HCT116 (cell line): ENCODE data around the gene TAF1C. TPM values are rescaled to one million over a fixed set of nuclear protein-coding genes. Genes with fewer than 3 reads are reported as not detected.

Experiments used
- ATAC-seq: fragments of 200-7000 bp; cut with Tn5 transposase; 2 replicates; pipeline ENCODE4 v1.9.1; 2020; ENCODE audit warnings: mild to moderate bottlenecking, moderate library complexity
- BruUV-seq: library from RNA; stranded (reverse); fragments of 400-500 nt; replicated peaks from 2 replicates; lab custom pipeline; 2021; lab: Mats Ljungman, UMichigan
- CTCF ChIA-PET: fragments of 300-600 bp; sonication (Branson Sonifier 250); formaldehyde crosslinking; loops from one replicate; lab custom pipeline; 2021; ENCODE audit warnings: antibody characterized with exemption; lab: Charles Lee
- POLR2A ChIA-PET: fragments of 300-600, 350-600 bp; sonication (Branson Sonifier 250); formaldehyde crosslinking; loops from one replicate; lab custom pipeline; 2021; ENCODE audit warnings: antibody characterized with exemption; lab: Charles Lee
- RAD21 ChIA-PET, 2 experiments: fragments of 300-600 bp; sonication (Branson Sonifier 250); formaldehyde crosslinking; loops; one replicate each; lab custom pipeline; 2023; ENCODE audit warnings: low total read pairs in 2 of 2; ENCODE audit not compliant: uncharacterized antibody in 2 of 2, unreplicated experiment in 2 of 2, low non-redundant PET in 1 of 2; lab: Charles Lee
- DNase-seq: peaks from one replicate; pipeline ENCODE4 v3.0.0-alpha.2; 2010; ENCODE audit warnings: low read depth, low spot score
- H2AFZ ChIP-seq: fragments of 200-600 bp; shearing (Covaris generic), sonication (generic); 2 replicates; pipeline ENCODE4 v1.6.1; 2017; ENCODE audit warnings: low read depth, mixed run types, mixed read lengths, antibody characterized with exemption, low read length; ENCODE audit not compliant: poor library complexity, severe bottlenecking
- H3K27ac ChIP-seq: 2 replicates; pipeline ENCODE4 v1.5.1; 2012; ENCODE audit warnings: low read depth, low read length
- H3K27me3 ChIP-seq: fragments of 200-600 bp; sonication (generic); 2 replicates; pipeline ENCODE4 v1.6.1; 2016; ENCODE audit warnings: mixed run types, low read length, mixed read lengths; ENCODE audit not compliant: insufficient read depth
- H3K36me3 ChIP-seq, 2 experiments: fragments of 200-500 bp in 1 of 2; fragments of 200-600 bp in 1 of 2; sonication (Bioruptor generic) in 1 of 2; sonication (generic) in 1 of 2; 2 replicates each; pipeline versions ENCODE4 v1.5.1 to v1.6.1; 2014 to 2016; ENCODE audit warnings: low read length in 2 of 2, inconsistent platforms in 1 of 2, mixed read lengths in 1 of 2, mixed run types in 1 of 2; ENCODE audit not compliant: insufficient read depth in 2 of 2, control insufficient read depth in 1 of 2
- H3K4me1 ChIP-seq, 2 experiments: fragments of 200-600 bp in 1 of 2; sonication (generic) in 1 of 2; 2 replicates each; pipeline versions ENCODE4 v1.5.1 to v1.6.1; 2012 to 2017; ENCODE audit warnings: low read length in 2 of 2, inconsistent platforms in 1 of 2, mild to moderate bottlenecking in 1 of 2, mixed read lengths in 1 of 2, mixed run types in 1 of 2, moderate library complexity in 1 of 2; ENCODE audit not compliant: insufficient read depth in 2 of 2, control insufficient read depth in 1 of 2
- H3K4me2 ChIP-seq: fragments of 200-600 bp; sonication (generic); 2 replicates; pipeline ENCODE4 v1.6.1; 2017; ENCODE audit warnings: mixed run types, low read length, mixed read lengths
- H3K4me3 ChIP-seq, 2 experiments: fragments of 200-600 bp in 1 of 2; sonication (generic) in 1 of 2; replicated peaks in 1 of 2; 2 replicates each; pipeline ENCODE4 v1.5.1; 2011 to 2016; ENCODE audit warnings: low read length in 2 of 2, control low read depth in 1 of 2, low read depth in 1 of 2, mild to moderate bottlenecking in 1 of 2, mixed read lengths in 1 of 2, mixed run types in 1 of 2
- H3K79me2 ChIP-seq: fragments of 200-600 bp; sonication (generic); 2 replicates; pipeline ENCODE4 v1.6.1; 2017; ENCODE audit warnings: mild to moderate bottlenecking, mixed run types, low read length, moderate library complexity, mixed read lengths; ENCODE audit not compliant: insufficient read depth
- H3K9ac ChIP-seq: fragments of 200-600 bp; sonication (generic); 2 replicates; pipeline ENCODE4 v1.6.1; 2016; ENCODE audit warnings: low read length, mixed read lengths
- H3K9me2 ChIP-seq: fragments of 200-600 bp; sonication (generic), shearing (Covaris generic); 2 replicates; pipeline ENCODE4 v1.6.1; 2017; ENCODE audit warnings: mixed run types, mild to moderate bottlenecking, moderate library complexity; ENCODE audit not compliant: insufficient read depth
- H3K9me3 ChIP-seq, 2 experiments: fragments of 200-500 bp in 1 of 2; fragments of 200-600 bp in 1 of 2; sonication (Bioruptor generic) in 1 of 2; sonication (generic) in 1 of 2; 2 replicates each; pipeline ENCODE4 v1.6.1; 2014 to 2017; ENCODE audit warnings: low read length in 2 of 2, mixed read lengths in 2 of 2, inconsistent platforms in 1 of 2, low read depth in 1 of 2, mild to moderate bottlenecking in 1 of 2, mixed run types in 1 of 2, moderate library complexity in 1 of 2; ENCODE audit not compliant: control insufficient read depth in 1 of 2, insufficient read depth in 1 of 2
- H4K20me1 ChIP-seq: fragments of 200-600 bp; sonication (generic), shearing (Covaris generic); 2 replicates; pipeline ENCODE4 v1.6.1; 2017; ENCODE audit warnings: mixed run types, mild to moderate bottlenecking, moderate library complexity; ENCODE audit not compliant: insufficient read depth
- CEBPB ChIP-seq: IDR thresholded peaks from 2 replicates; pipeline ENCODE4 v1.6.1; 2012; ENCODE audit warnings: low read depth
- ELF1 ChIP-seq: IDR thresholded peaks from 2 replicates; pipeline ENCODE4 v1.6.1; 2012; ENCODE audit warnings: low read depth, borderline replicate concordance
- EZH2 ChIP-seq: fragments of 200-600 bp; sonication (generic); IDR thresholded peaks from 2 replicates; pipeline ENCODE4 v1.6.1; 2017; ENCODE audit warnings: antibody characterized with exemption, mixed run types
- FOSL1 ChIP-seq: IDR thresholded peaks from 2 replicates; pipeline ENCODE4 v1.6.1; 2012; ENCODE audit warnings: low read depth
- RAD21 ChIP-seq: IDR thresholded peaks from 2 replicates; pipeline ENCODE4 v1.6.1; 2012; ENCODE audit warnings: low read depth, mild to moderate bottlenecking
- SP1 ChIP-seq: IDR thresholded peaks from 2 replicates; pipeline ENCODE4 v1.6.1; 2012; ENCODE audit warnings: low read depth
- SRF ChIP-seq: IDR thresholded peaks from 2 replicates; pipeline ENCODE4 v1.6.1; 2012; ENCODE audit warnings: low read depth
- TCF7L2 ChIP-seq: IDR thresholded peaks from 2 replicates; pipeline ENCODE4 v1.7.0; 2011; ENCODE audit warnings: borderline replicate concordance, inconsistent platforms; ENCODE audit not compliant: insufficient read depth, insufficient read length; ENCODE audit errors: extremely low read depth
- YY1 ChIP-seq: IDR thresholded peaks from 2 replicates; pipeline ENCODE4 v1.6.1; 2011; ENCODE audit warnings: low read length, low read depth, moderate library complexity, mild to moderate bottlenecking; ENCODE audit not compliant: insufficient replicate concordance; ENCODE audit errors: extremely low read depth
- ZNF274 ChIP-seq: fragments of 200-500 bp; sonication (Bioruptor generic); IDR thresholded peaks from 2 replicates; pipeline ENCODE4 v1.6.1; 2014; ENCODE audit warnings: mild to moderate bottlenecking, low read depth, low read length, inconsistent platforms
- intact Hi-C: fragments of 100-400 bp; cut with micrococcal nuclease; formaldehyde crosslinking; loops from 2 replicates; pipeline ENCODE4 v1.10.0; 2022
- total RNA-seq: library from RNA; stranded (reverse); gene quantifications from one replicate; pipeline ENCODE4 v1.2.1, GENCODE V29; 2021; ENCODE audit not compliant: unreplicated experiment
- TF ChIP-seq, protein P1 (sequence below), 3 experiments: fragments of 200-600 bp in 1 of 3; sonication (generic) in 1 of 3; IDR thresholded peaks in 2 of 3; conservative IDR thresholded peaks in 1 of 3; 2 replicates each; pipeline ENCODE4 v1.5.1; 2012 to 2017; ENCODE audit warnings: low read depth in 2 of 3, low read length in 2 of 3, antibody characterized with exemption in 1 of 3, borderline replicate concordance in 1 of 3, control low read depth in 1 of 3, mild to moderate bottlenecking in 1 of 3, mixed read lengths in 1 of 3, mixed run types in 1 of 3, moderate library complexity in 1 of 3; ENCODE audit not compliant: insufficient read depth in 1 of 3

TAF1C gene
- total RNA-seq, 1 experiment from 2014 or later, result 76.3 TPM

DNA sequence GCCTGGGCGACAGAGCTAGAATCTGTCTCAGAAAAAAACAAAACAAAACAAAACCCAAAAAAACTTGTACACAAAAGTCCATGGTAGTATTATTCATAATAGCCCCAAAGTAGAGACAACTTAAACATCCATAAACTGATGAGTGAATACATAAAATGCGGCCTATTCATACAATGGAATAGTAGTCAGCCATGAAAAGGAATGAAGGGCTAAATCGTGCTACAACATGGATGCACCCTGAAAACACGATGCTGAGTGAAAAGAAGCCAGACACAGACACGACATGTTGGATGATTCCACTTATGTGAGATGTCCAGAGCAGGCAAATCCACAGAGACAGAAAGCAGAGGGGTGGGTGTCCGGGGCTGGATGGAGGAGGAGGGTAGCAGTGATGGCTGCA is 40.7 kb upstream of the TAF1C start:
- Histone ChIP-seq H3K79me2 (no peaks in the 10 kb centered on the region), H3K9ac (peak overlapping the region; percentile 51; the same call in 1 of the 2 replicates), H3K4me1 (peaks cover 24 to 55% of the 10 kb centered on the region in 2 experiments), H3K36me3 (no peaks in the 10 kb centered on the region), H3K4me2 (peak overlapping the region; percentile 78), H3K4me3 (peak overlapping the region in 1 of 2 experiments; percentile 48; a peak in 2 of 4 replicates), H3K9me3 (no peaks in the 10 kb centered on the region), H3K9me2 (no peaks in the 10 kb centered on the region), H3K27me3 (peaks cover 8% of the 10 kb centered on the region; the same call in 1 of the 2 replicates), H2AFZ (no peak overlapping the region), H3K27ac (peak overlapping the region; percentile 5), H4K20me1 (no peaks in the 10 kb centered on the region)
- ATAC-seq (no peak), DNase-seq (no peak)
- intact Hi-C loops, result no loop called here
- CTCF ChIA-PET, result interaction anchor here (1.0 to 2.0 kb wide), 4 partner anchors 41 to 143 kb away, joined by 4 to 9 read pairs (median 6); partner anchors contain the start of gene TAF1C
- TF ChIP-seq SP1 (no peak), ELF1 (no peak), TCF7L2 (no peak), EZH2 (no peak), CEBPB (no peak), ZNF274 (no peak), YY1 (no peak), RAD21 (no peak)
- RAD21 ChIA-PET, result interaction anchor here in 1 of 2 experiments (0.9 kb wide), 1 partner anchor 41 kb away, joined by 4 read pairs; the partner anchor contains the start of gene TAF1C
- POLR2A ChIA-PET, result interaction anchor here (1.1 to 1.5 kb wide), 2 partner anchors 41 to 111 kb away, joined by 4 to 5 read pairs; partner anchors contain the start of genes MBTPS1 and TAF1C
- BruUV-seq, result no TSS peak

DNA sequence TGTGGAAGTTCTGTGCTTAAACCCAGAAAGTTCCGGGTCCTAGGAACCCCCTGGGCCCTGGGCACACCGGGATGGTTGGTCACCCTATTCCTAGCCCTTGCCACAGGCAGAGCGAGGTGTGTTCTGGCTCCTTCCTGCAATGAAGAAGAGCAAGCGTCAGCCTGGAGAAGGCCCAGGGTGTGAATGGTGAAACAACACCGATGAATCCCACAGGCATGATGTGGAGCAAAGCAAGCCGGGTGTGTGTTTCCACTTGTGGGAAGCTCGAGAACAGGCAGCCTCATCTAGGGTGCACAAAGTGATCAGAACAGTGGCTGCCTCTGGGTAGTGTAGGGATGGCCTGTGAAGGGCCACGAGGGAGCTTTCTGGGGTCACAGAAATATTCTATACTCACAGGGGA is 39.2 kb upstream of the TAF1C start:
- ATAC-seq, result no peak

More for the DNA sequence above, 39.2 kb upstream of the TAF1C start:
- Histone ChIP-seq H3K4me1 (peaks cover 24 to 55% of the 10 kb centered on the region in 2 experiments), H3K9ac (no peak overlapping the region), H4K20me1 (no peaks in the 10 kb centered on the region), H3K79me2 (no peaks in the 10 kb centered on the region), H3K36me3 (no peaks in the 10 kb centered on the region), H3K27ac (no peak overlapping the region), H3K27me3 (peaks cover 2% of the 10 kb centered on the region; the same call in 1 of the 2 replicates), H3K4me3 (no peak overlapping the region), H3K4me2 (no peak overlapping the region), H3K9me3 (no peaks in the 10 kb centered on the region), H3K9me2 (no peaks in the 10 kb centered on the region), H2AFZ (no peak overlapping the region)
- ChIA-PET RAD21 (no interaction called here), POLR2A (no interaction called here), CTCF (no interaction called here)
- BruUV-seq, result no TSS peak
- TF ChIP-seq EZH2, result no peak
- no peak for TF ChIP-seq SRF
- TF ChIP-seq, protein P1, sequence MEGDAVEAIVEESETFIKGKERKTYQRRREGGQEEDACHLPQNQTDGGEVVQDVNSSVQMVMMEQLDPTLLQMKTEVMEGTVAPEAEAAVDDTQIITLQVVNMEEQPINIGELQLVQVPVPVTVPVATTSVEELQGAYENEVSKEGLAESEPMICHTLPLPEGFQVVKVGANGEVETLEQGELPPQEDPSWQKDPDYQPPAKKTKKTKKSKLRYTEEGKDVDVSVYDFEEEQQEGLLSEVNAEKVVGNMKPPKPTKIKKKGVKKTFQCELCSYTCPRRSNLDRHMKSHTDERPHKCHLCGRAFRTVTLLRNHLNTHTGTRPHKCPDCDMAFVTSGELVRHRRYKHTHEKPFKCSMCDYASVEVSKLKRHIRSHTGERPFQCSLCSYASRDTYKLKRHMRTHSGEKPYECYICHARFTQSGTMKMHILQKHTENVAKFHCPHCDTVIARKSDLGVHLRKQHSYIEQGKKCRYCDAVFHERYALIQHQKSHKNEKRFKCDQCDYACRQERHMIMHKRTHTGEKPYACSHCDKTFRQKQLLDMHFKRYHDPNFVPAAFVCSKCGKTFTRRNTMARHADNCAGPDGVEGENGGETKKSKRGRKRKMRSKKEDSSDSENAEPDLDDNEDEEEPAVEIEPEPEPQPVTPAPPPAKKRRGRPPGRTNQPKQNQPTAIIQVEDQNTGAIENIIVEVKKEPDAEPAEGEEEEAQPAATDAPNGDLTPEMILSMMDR (IDR thresholded peaks at IDR 0.05 in 2 of 3, conservative IDR thresholded peaks at IDR 0.05 in 1 of 3; ENCODE audit: borderline replicate concordance in 1 of 3, insufficient read depth in 1 of 3, low read depth in 2 of 3, low read length in 2 of 3), result no peak
- no peak for TF ChIP-seq FOSL1
- no peak for TF ChIP-seq TCF7L2
- TF ChIP-seq ELF1, result no peak
- no peak for DNase-seq
- intact Hi-C loops, result no loop called here
